ENCODE results near the gene CALCB.
"Not testable (repeated sequence)": the region's sequence is repeated elsewhere in the genome, so short reads cannot be mapped to it uniquely, and the experiment has no call there.

CALCB gene

GRCh38 chr11:15073361-15074205 lies at the start of gene CALCB:
TSS of gene CALCB (plus strand) at chr11:15073593. CDS start at chr11:15074719, 1,126 bp downstream.
- Mint-ChIP-seq H3K4me1 (ENCODE audit: low read depth) (peaks cover 17% of the 10 kb centered on the region), H3K36me3 (ENCODE audit: low read depth) (no peaks in the 10 kb centered on the region), H3K4me3 (peak within 1 kb of the TSS; percentile 83), H3K27ac (peak within 1 kb of the TSS; percentile 49), H3K27me3 (peaks cover 28% of the 10 kb centered on the region), H3K9me3 (peaks cover 2% of the 10 kb centered on the region)

- no peaks in the 10 kb centered on the region for H3K4me1 Mint-ChIP-seq (ENCODE audit: low read depth)
- no peak overlapping the region for H3K4me3 Mint-ChIP-seq
- H3K36me3 Mint-ChIP-seq (ENCODE audit: low read depth), result no peaks in the 10 kb centered on the region
- H3K27ac Mint-ChIP-seq, result no peak overlapping the region
- no peaks in the 10 kb centered on the region for H3K9me3 Mint-ChIP-seq
- peaks cover 27% of the 10 kb centered on the region for H3K27me3 Mint-ChIP-seq
Measured at GRCh38 chr11:15027011-15027410, 46.4 kb upstream of the CALCB start.

GRCh38 chr11:15027956-15028355 lies 45.4 kb upstream of the CALCB start:
- no peaks in the 10 kb centered on the region for H3K9me3 Mint-ChIP-seq
- no peak overlapping the region for H3K4me3 Mint-ChIP-seq
- H3K4me1 Mint-ChIP-seq (ENCODE audit: low read depth), result no peaks in the 10 kb centered on the region
- H3K27ac Mint-ChIP-seq, result no peak overlapping the region
- H3K27me3 Mint-ChIP-seq, result peaks cover 27% of the 10 kb centered on the region
- no peaks in the 10 kb centered on the region for H3K36me3 Mint-ChIP-seq (ENCODE audit: low read depth)

- H3K4me1 Mint-ChIP-seq (ENCODE audit: low read depth), result no peaks in the 10 kb centered on the region
- H3K4me3 Mint-ChIP-seq, result no peak overlapping the region
- H3K36me3 Mint-ChIP-seq (ENCODE audit: low read depth), result no peaks in the 10 kb centered on the region
- H3K9me3 Mint-ChIP-seq, result no peaks in the 10 kb centered on the region
- H3K27ac Mint-ChIP-seq, result no peak overlapping the region
- H3K27me3 Mint-ChIP-seq, result peaks cover 27% of the 10 kb centered on the region
Measured at GRCh38 chr11:15028379-15028778, 45.0 kb upstream of the CALCB start.

- not testable (repeated sequence) for H3K4me1 Mint-ChIP-seq (ENCODE audit: low read depth); H3K27ac Mint-ChIP-seq; H3K36me3 Mint-ChIP-seq (ENCODE audit: low read depth); H3K9me3 Mint-ChIP-seq; H3K4me3 Mint-ChIP-seq
- H3K27me3 Mint-ChIP-seq, result peaks cover 25% of the 10 kb centered on the region
Measured at GRCh38 chr11:15031945-15032344, 41.4 kb upstream of the CALCB start.

GRCh38 chr11:15034687-15035267 lies 38.6 kb upstream of the CALCB start:
- H3K4me3 Mint-ChIP-seq, result no peak overlapping the region
- H3K9me3 Mint-ChIP-seq, result no peaks in the 10 kb centered on the region
- no peaks in the 10 kb centered on the region for H3K36me3 Mint-ChIP-seq (ENCODE audit: low read depth)

GRCh38 chr11:15035283-15035682 lies 38.1 kb upstream of the CALCB start:
- Mint-ChIP-seq H3K9me3 (no peaks in the 10 kb centered on the region), H3K27ac (no peak overlapping the region), H3K27me3 (peaks cover 16% of the 10 kb centered on the region), H3K4me3 (no peak overlapping the region), H3K4me1 (ENCODE audit: low read depth) (no peaks in the 10 kb centered on the region), H3K36me3 (ENCODE audit: low read depth) (no peaks in the 10 kb centered on the region)

More at GRCh38 chr11:15034687-15035267, 38.6 kb upstream of the CALCB start:
- Mint-ChIP-seq H3K4me1 (ENCODE audit: low read depth) (no peaks in the 10 kb centered on the region), H3K27me3 (peaks cover 21% of the 10 kb centered on the region), H3K27ac (no peak overlapping the region)

- no peaks in the 10 kb centered on the region for H3K9me3 Mint-ChIP-seq
- no peak overlapping the region for H3K27ac Mint-ChIP-seq
- H3K4me3 Mint-ChIP-seq, result no peak overlapping the region
- peaks cover 10% of the 10 kb centered on the region for H3K27me3 Mint-ChIP-seq
- no peaks in the 10 kb centered on the region for H3K36me3 Mint-ChIP-seq (ENCODE audit: low read depth)
- no peaks in the 10 kb centered on the region for H3K4me1 Mint-ChIP-seq (ENCODE audit: low read depth)
Measured at GRCh38 chr11:15038963-15039362, 34.4 kb upstream of the CALCB start.

- Mint-ChIP-seq H3K27me3 (peaks cover 8% of the 10 kb centered on the region), H3K4me1 (ENCODE audit: low read depth) (no peaks in the 10 kb centered on the region), H3K9me3 (no peaks in the 10 kb centered on the region), H3K36me3 (ENCODE audit: low read depth) (no peaks in the 10 kb centered on the region), H3K27ac (no peak overlapping the region), H3K4me3 (no peak overlapping the region)
Measured at GRCh38 chr11:15045209-15045608, 28.2 kb upstream of the CALCB start.

GRCh38 chr11:15045891-15046290 lies 27.5 kb upstream of the CALCB start:
- Mint-ChIP-seq H3K4me3 (no peak overlapping the region), H3K27me3 (peaks cover 8% of the 10 kb centered on the region), H3K4me1 (ENCODE audit: low read depth) (no peaks in the 10 kb centered on the region), H3K36me3 (ENCODE audit: low read depth) (no peaks in the 10 kb centered on the region), H3K27ac (no peak overlapping the region), H3K9me3 (no peaks in the 10 kb centered on the region)

- not testable (repeated sequence) for H3K4me1 Mint-ChIP-seq (ENCODE audit: low read depth); H3K27ac Mint-ChIP-seq; H3K9me3 Mint-ChIP-seq; H3K4me3 Mint-ChIP-seq; H3K36me3 Mint-ChIP-seq (ENCODE audit: low read depth); H3K27me3 Mint-ChIP-seq
Measured at GRCh38 chr11:15046673-15047072, 26.7 kb upstream of the CALCB start.

GRCh38 chr11:15048616-15049015 lies 24.8 kb upstream of the CALCB start:
- H3K27ac Mint-ChIP-seq, result no peak overlapping the region
- H3K27me3 Mint-ChIP-seq, result peaks cover 10% of the 10 kb centered on the region
- H3K9me3 Mint-ChIP-seq, result no peaks in the 10 kb centered on the region
- peaks cover 9% of the 10 kb centered on the region for H3K4me1 Mint-ChIP-seq (ENCODE audit: low read depth)
- no peak overlapping the region for H3K4me3 Mint-ChIP-seq
- H3K36me3 Mint-ChIP-seq (ENCODE audit: low read depth), result no peaks in the 10 kb centered on the region

GRCh38 chr11:15053191-15053685 lies 20.2 kb upstream of the CALCB start:
- Mint-ChIP-seq H3K4me3 (no peak overlapping the region), H3K9me3 (no peaks in the 10 kb centered on the region), H3K4me1 (ENCODE audit: low read depth) (peaks cover 27% of the 10 kb centered on the region), H3K27ac (peak overlapping the region; percentile 27), H3K27me3 (peaks cover 13% of the 10 kb centered on the region), H3K36me3 (ENCODE audit: low read depth) (no peaks in the 10 kb centered on the region)

GRCh38 chr11:15055620-15056356 lies 17.6 kb upstream of the CALCB start:
- no peak overlapping the region for H3K4me3 Mint-ChIP-seq
- peaks cover 23% of the 10 kb centered on the region for H3K27me3 Mint-ChIP-seq
- H3K27ac Mint-ChIP-seq, result no peak overlapping the region
- no peaks in the 10 kb centered on the region for H3K9me3 Mint-ChIP-seq
- no peaks in the 10 kb centered on the region for H3K36me3 Mint-ChIP-seq (ENCODE audit: low read depth)
- peaks cover 37% of the 10 kb centered on the region for H3K4me1 Mint-ChIP-seq (ENCODE audit: low read depth)

GRCh38 chr11:15057329-15057728 lies 16.1 kb upstream of the CALCB start:
- no peak overlapping the region for H3K4me3 Mint-ChIP-seq
- no peak overlapping the region for H3K27ac Mint-ChIP-seq
- H3K4me1 Mint-ChIP-seq (ENCODE audit: low read depth), result peaks cover 37% of the 10 kb centered on the region
- no peaks in the 10 kb centered on the region for H3K9me3 Mint-ChIP-seq
- H3K27me3 Mint-ChIP-seq, result peaks cover 23% of the 10 kb centered on the region
- H3K36me3 Mint-ChIP-seq (ENCODE audit: low read depth), result no peaks in the 10 kb centered on the region

Measured in stimulated activated naive CD8-positive, alpha-beta T cell treated with anti-CD3 and anti-CD28 coated beads, Interleukin-15, Interleukin-2, amounts not matched to agents 100 ng/mL and 50 ng/mL, for 24 hours (primary cell).